IPS-20b (cell line): Measurements from ENCODE around the gene ARVCF.

Experiments
- H3K27ac ChIP-seq: one replicate; pipeline ENCODE4 v1.5.1; 2013; ENCODE audit warnings: low read length
- H3K27me3 ChIP-seq: 2 replicates; pipeline ENCODE4 v1.6.1; 2013; ENCODE audit warnings: mild to moderate bottlenecking, low read length, inconsistent platforms; ENCODE audit not compliant: insufficient read depth
- H3K36me3 ChIP-seq: 2 replicates; pipeline ENCODE4 v1.6.1; 2013; ENCODE audit warnings: low read depth, mild to moderate bottlenecking, inconsistent platforms, low read length, moderate library complexity; ENCODE audit not compliant: insufficient read depth
- H3K4me1 ChIP-seq: 2 replicates; pipeline ENCODE4 v1.6.1; 2013; ENCODE audit warnings: mild to moderate bottlenecking, control low read depth, inconsistent platforms, low read length, moderate library complexity; ENCODE audit not compliant: insufficient read depth
- H3K4me3 ChIP-seq: 2 replicates; pipeline ENCODE4 v1.5.1; 2013; ENCODE audit warnings: mild to moderate bottlenecking, low read length, inconsistent platforms
- H3K9ac ChIP-seq: 2 replicates; pipeline ENCODE4 v1.6.1; 2013; ENCODE audit warnings: low read depth, mild to moderate bottlenecking, inconsistent platforms, low read length, moderate library complexity
- H3K9me3 ChIP-seq: 2 replicates; pipeline ENCODE4 v1.6.1; 2013; ENCODE audit warnings: mild to moderate bottlenecking, low read depth, low read length, inconsistent platforms; ENCODE audit not compliant: insufficient read depth

Gene ARVCF

DNA sequence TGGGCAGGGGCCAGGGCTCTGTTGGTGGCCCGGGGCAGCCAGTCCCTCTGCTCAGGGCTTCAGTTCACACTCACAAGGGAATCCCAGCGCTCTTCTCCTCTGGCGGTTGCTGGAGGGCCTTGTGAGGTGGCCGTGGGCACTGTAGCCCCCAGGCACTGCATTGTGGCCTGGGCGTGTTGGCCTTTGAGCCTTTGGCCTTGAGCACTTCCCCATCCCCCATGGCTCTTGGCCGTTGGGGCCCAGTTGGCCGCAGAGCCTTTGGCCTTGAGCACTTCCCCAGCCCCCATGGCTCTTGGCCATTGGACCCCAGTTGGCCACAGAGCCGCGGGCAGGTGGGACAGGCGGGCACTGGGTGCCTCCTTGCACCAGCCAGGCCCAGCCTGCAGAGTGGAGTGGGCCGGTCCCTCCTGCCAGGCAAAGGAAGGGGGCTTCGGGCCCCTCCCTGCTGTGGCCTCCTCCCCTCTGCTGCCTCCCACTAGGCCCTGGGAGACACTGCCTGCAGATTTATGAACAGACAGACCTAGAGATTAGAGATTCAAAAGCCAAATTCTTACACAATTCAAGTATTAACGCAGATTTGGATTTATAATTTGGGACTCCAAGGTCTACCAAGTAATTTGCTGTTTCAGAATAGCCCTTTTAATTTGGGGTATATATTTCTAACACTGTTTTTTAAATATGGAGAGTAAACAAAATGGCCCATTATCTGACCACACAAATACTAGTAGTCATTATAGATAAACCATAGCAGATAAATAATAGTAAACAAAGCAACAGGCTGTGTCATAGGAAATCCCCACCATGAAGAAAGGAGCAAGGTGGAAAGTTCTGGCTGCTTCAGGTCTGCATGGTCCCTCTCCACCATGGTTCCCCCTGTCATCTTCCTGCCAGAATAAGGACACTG lies 56.8 kb downstream of the ARVCF start:
- H3K27ac ChIP-seq: peak overlapping the region; percentile 88
- H3K4me1 ChIP-seq: peaks cover 11% of the 10 kb centered on the region; the same call in 1 of the 2 replicates
- no peaks in the 10 kb centered on the region for H3K27me3 ChIP-seq
- no peaks in the 10 kb centered on the region for H3K36me3 ChIP-seq
- H3K9ac ChIP-seq: peak overlapping the region; percentile 53; the same call in 1 of the 2 replicates
- peak overlapping the region; percentile 59 for H3K4me3 ChIP-seq
- H3K9me3 ChIP-seq: no peaks in the 10 kb centered on the region

DNA sequence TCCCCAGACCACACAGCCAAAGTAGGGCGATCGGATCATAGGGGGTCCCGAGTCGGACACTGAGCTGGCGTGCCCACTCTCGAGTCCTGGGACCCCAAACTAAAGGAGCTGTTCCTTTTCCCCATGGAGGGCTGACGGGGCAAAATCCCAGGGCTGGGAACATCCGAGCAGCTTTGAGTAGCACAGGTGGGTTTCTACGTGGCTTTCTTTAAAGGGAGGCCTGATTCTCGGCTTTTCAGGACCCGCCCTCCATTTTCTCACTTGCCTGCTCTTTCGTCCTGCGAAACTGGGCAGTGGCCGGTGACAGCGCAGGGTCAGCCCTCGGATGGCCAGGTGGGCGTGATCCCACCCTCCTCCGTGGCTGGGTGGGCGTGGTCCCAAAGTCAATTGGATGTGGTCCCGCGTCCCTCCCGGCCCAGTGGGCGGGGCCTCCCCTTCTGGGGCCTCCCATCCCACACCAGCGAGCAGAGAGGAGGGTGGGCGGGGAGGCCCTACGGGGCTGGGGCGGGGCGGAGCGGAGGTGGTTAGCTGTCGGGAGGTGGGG lies 57.5 kb downstream of the ARVCF start:
- peaks cover 11% of the 10 kb centered on the region; the same call in 1 of the 2 replicates for H3K4me1 ChIP-seq

GRCh38 chr22:19958083-19959042 lies 58.3 kb downstream of the ARVCF start:
- Histone ChIP-seq H3K36me3 (no peaks in the 10 kb centered on the region), H3K27me3 (no peaks in the 10 kb centered on the region), H3K4me1 (peaks cover 8% of the 10 kb centered on the region; the same call in 1 of the 2 replicates), H3K9me3 (no peaks in the 10 kb centered on the region), H3K4me3 (peak overlapping the region; percentile 59; the same call in 1 of the 2 replicates), H3K9ac (peak overlapping the region; percentile 45; the same call in 1 of the 2 replicates), H3K27ac (no peak overlapping the region)

More for the DNA sequence above, 57.5 kb downstream of the ARVCF start:
- Histone ChIP-seq H3K4me3 (peak overlapping the region; percentile 59), H3K27me3 (no peaks in the 10 kb centered on the region), H3K27ac (no peak overlapping the region), H3K36me3 (no peaks in the 10 kb centered on the region), H3K9ac (peak overlapping the region; percentile 45; the same call in 1 of the 2 replicates), H3K9me3 (no peaks in the 10 kb centered on the region)

- no peaks in the 10 kb centered on the region for H3K27me3 ChIP-seq
- no peak overlapping the region for H3K4me3 ChIP-seq
- no peaks in the 10 kb centered on the region for H3K9me3 ChIP-seq
- peaks cover 6% of the 10 kb centered on the region; the same call in 1 of the 2 replicates for H3K4me1 ChIP-seq
- H3K27ac ChIP-seq: no peak overlapping the region
- H3K36me3 ChIP-seq: no peaks in the 10 kb centered on the region
- no peak overlapping the region for H3K9ac ChIP-seq
Observed at GRCh38 chr22:19957445-19957844, 59.2 kb downstream of the ARVCF start.

- Histone ChIP-seq H3K9me3 (no peaks in the 10 kb centered on the region), H3K27ac (no peak overlapping the region), H3K36me3 (no peaks in the 10 kb centered on the region), H3K4me1 (peaks cover 5% of the 10 kb centered on the region; the same call in 1 of the 2 replicates), H3K4me3 (no peak overlapping the region), H3K9ac (no peak overlapping the region), H3K27me3 (no peaks in the 10 kb centered on the region)
Observed at GRCh38 chr22:19955241-19956128, 61.1 kb downstream of the ARVCF start.

GRCh38 chr22:19951346-19951745 lies 65.3 kb downstream of the ARVCF start:
- no peak overlapping the region for H3K4me3 ChIP-seq
- H3K4me1 ChIP-seq: no peaks in the 10 kb centered on the region; the same call in 1 of the 2 replicates
- no peaks in the 10 kb centered on the region for H3K9me3 ChIP-seq
- no peaks in the 10 kb centered on the region for H3K27me3 ChIP-seq
- H3K9ac ChIP-seq: no peak overlapping the region
- H3K27ac ChIP-seq: no peak overlapping the region
- H3K36me3 ChIP-seq: 0 out of 2 replicates have a peak, but pooled peaks cover 6% of the 10 kb centered on the region

GRCh38 chr22:19948057-19948760 lies 68.4 kb downstream of the ARVCF start:
- Histone ChIP-seq H3K9ac (no peak overlapping the region), H3K27ac (no peak overlapping the region), H3K27me3 (no peaks in the 10 kb centered on the region), H3K4me3 (no peak overlapping the region), H3K4me1 (peaks cover under 1% of the 10 kb centered on the region), H3K9me3 (no peaks in the 10 kb centered on the region), H3K36me3 (0 out of 2 replicates have a peak, but pooled peaks cover 6% of the 10 kb centered on the region)

DNA sequence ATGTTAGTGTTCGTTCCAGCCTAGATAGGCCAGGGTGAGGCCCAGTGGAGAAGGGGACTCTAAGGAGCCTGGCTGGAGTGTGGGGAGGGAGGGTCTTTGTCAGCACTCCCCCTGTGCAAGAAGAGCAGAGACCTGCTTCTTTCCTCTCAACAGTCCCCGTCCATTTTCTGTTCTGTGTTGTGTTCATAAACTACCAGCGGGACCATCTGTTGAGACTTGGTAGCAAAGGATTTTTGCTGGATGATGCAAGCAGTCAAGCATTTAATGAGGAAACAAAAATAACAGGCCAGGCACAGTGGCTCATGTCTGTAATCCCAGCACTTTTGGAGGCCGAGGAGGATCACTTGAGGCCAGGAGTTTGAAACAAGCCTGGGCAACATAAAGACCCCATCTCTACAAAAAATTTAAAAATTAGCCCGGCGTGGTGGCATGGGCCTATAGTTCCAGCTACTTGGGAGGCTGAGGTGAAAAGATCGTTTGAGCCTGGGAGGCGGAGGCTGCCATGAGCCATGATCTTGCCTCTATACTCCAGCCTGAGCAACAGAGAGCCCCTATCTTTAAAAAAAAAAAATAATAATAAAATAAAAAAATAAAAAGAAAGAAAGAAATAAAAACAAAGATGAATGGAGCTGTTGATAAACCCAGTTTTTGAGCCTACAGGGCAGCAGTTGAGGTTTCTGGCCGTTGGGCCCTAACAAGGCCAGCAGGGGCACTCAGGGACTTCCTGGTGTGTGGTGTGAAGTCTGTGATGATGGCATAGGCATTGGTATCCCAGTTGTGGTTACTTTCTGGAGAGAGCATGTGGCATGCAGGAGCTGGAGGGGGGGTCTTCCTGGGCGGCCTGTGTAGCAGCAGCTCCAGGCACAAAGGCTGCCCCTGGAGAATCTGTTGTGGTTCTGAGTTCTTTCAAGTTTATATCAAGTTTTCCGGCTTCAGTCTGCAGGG lies 73.3 kb downstream of the ARVCF start:
- Histone ChIP-seq H3K36me3 (0 out of 2 replicates have a peak, but pooled peaks cover 2% of the 10 kb centered on the region), H3K27me3 (no peaks in the 10 kb centered on the region), H3K27ac (peak overlapping the region; percentile 22), H3K4me3 (peak overlapping the region; percentile 85), H3K9ac (peak overlapping the region; percentile 90), H3K9me3 (no peaks in the 10 kb centered on the region), H3K4me1 (peaks cover 13% of the 10 kb centered on the region)

GRCh38 chr22:19942157-19943081 lies 74.2 kb downstream of the ARVCF start:
- peak overlapping the region; percentile 35 for H3K27ac ChIP-seq

More at GRCh38 chr22:19942157-19943081, 74.2 kb downstream of the ARVCF start:
- Histone ChIP-seq H3K9me3 (no peaks in the 10 kb centered on the region), H3K36me3 (no peaks in the 10 kb centered on the region), H3K27me3 (no peaks in the 10 kb centered on the region), H3K4me3 (peak overlapping the region; percentile 85), H3K4me1 (peaks cover 13% of the 10 kb centered on the region; the same call in 1 of the 2 replicates), H3K9ac (peak overlapping the region; percentile 90)
